IPS-11a (cell line): Measurements from ENCODE around the gene MAGEA2.
"Not testable (repeated sequence)": the region's sequence is repeated elsewhere in the genome, so short reads cannot be mapped to it uniquely, and the experiment has no call there.

Source experiments
- H3K4me3 ChIP-seq: one replicate; pipeline ENCODE4 v1.5.1; 2013; ENCODE audit warnings: low read depth, low read length, control low read depth

MAGEA2 gene

GRCh38 chrX:152753686-152754650, at the start of gene MAGEA2:
MAGEA2 (minus strand) TSS chrX:152753842; CDS start chrX:152751363, 2,479 bp downstream.
- not testable (repeated sequence) for H3K4me3 ChIP-seq

DNA sequence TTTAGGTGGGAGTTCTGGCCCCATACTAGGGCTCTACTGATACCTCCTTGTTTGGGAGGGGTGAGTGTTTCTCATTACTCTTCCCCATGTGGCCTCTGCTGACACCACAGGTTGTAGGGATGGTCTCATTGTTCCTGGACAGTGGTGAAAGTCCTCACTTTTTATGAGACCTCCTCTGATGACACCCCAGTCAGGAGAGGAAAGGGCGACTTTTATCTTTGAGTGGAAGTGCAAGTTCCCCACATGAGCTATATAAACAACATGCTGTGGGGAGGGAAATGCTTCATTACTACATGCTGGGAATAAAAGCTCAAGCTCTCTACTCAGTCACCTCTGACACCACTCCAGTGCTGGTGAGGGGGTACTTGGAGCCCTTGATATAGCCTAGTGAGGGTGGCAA, 45.3 kb upstream of the MAGEA2 start:
- H3K4me3 ChIP-seq, result no peak overlapping the region

DNA sequence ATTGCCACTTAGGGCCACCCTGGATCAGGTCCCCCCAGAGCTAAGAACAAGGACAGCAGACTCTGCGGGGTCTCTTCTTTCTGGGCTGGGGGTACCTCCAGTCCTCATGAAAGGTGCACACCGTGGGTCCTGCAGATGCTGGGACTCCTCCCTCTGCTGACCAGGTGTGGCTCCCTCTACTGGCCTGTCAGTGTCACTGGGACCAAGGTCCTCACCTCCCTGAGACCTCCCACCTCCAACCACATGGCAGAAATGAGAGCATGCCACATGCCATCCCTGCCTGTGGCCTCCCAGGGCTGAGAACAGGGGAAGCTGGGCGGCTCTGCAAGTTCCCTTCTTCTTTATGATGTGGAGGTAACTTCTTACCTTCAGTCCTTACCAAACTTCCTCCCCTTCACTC, 33.4 kb upstream of the MAGEA2 start:
- not testable (repeated sequence) for H3K4me3 ChIP-seq

- H3K4me3 ChIP-seq, result not testable (repeated sequence)
Measured at GRCh38 chrX:152769549-152770289, 16.1 kb upstream of the MAGEA2 start, which contains the start of gene MAGEA6. MAGEA6 (minus strand) TSS chrX:152769689; CDS start chrX:152767650, 2,039 bp downstream.

DNA sequence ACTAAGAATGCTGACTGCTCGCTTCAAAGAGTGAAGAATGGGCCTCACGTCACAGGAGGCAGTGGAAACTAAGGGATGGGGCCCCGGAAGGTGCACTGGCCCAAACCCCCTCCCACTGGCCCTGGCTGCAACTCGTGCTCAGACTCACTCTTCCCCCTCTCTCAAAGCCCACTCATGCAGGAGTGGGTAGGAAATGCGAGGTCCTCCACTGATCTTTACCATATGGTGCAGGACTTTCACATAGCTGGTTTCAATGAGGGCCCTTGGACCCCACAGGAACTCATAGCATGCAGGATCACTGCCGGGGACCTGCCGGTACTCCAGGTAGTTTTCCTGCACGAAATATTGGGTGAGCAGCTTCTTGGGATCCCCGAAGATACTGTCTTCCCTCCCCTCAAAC, 12.9 kb upstream of the MAGEA2 start:
- not testable (repeated sequence) for H3K4me3 ChIP-seq

DNA sequence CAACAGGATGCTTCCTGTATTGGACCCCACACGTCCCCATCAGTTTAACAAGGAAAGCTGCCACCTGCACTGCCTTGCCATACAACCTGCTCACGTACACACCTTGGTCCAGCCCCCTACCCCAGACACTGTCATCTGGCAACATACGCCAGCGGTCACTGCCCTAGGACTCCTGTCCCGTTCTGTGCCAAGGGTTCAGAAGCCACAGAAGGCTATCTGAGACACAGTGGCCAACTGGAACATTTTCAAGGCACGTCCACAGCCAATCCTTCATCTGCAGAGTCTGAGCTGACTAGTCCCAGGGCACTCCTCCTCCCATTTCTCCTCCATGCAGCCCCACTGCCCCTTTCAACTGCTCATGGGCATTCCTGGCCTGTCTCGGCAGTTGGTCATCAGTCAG, 7.9 kb upstream of the MAGEA2 start:
- not testable (repeated sequence) for H3K4me3 ChIP-seq

DNA sequence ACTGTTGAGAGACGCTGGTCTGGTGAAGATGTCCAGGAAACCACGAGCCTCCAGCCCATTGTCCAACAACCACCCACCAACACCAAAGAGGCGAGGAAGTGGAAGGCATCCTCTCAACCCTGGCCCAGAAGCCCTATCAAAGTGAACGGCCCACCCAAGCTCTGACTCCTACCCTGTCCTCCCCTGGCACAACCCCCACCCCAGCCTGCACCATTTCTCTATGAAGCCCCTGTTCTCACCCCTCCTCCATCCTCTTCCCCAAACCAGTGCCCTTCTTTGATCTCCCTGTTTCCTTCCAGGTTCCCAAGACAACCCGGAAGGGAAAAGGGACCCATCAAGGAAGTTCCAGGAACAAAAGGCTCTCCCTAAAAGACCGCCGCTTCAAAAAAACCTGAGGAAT, 5.9 kb upstream of the MAGEA2 start:
- H3K4me3 ChIP-seq, result not testable (repeated sequence)

- H3K4me3 ChIP-seq, result not testable (repeated sequence)
Measured at GRCh38 chrX:152758918-152759317, 5.3 kb upstream of the MAGEA2 start, which contains the start of gene CSAG3. CSAG3 (plus strand) TSS chrX:152759218.

GRCh38 chrX:152754871-152755270, 1.2 kb upstream of the MAGEA2 start:
- H3K4me3 ChIP-seq, result not testable (repeated sequence)

DNA sequence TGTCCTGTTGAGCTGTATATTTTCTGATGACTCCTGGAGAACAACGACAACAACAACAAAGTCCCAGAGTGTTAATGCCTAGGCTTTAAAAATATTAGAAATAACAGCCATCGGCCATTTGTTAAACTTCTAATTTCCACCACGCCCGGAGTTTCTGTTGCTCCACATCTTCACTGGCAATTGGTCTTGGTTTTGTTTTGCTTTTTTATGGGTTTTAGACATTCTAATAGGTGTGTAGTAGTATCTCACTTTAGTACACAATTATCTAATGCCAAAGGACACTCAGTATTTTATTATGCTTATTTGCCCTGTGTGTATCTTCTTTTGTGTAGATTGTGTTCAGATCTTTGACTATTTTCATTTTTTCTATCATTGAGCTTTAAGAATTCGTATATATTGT, 15.1 kb downstream of the MAGEA2 start:
- H3K4me3 ChIP-seq, result no peak overlapping the region

- H3K4me3 ChIP-seq, result not testable (repeated sequence)
Measured at GRCh38 chrX:152736528-152736927, 17.1 kb downstream of the MAGEA2 start.

DNA sequence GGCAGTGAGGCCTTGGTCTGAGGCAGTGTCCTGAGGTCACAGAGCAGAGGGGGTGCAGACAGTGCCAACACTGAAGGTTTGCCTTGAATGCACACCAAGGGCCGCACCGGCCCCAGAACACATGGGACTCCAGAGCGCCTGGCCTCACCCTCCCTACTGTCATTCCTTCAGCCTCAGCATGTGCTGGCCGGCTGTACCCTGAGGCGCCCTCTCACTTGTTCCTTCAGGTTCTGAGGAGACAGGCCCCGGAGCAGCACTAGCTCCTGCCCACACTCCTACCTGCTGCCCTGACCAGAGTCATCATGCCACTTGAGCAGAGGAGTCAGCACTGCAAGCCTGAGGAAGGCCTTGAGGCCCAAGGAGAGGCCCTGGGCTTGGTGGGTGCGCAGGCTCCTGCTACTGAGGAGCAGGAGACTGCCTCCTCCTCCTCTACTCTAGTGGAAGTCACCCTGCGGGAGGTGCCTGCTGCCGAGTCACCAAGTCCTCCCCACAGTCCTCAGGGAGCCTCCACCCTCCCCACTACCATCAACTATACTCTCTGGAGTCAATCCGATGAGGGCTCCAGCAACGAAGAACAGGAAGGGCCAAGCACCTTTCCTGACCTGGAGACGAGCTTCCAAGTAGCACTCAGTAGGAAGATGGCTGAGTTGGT, 17.7 kb downstream of the MAGEA2 start:
- no peak overlapping the region for H3K4me3 ChIP-seq

- no peak overlapping the region for H3K4me3 ChIP-seq
Measured at GRCh38 chrX:152735101-152735500, 18.5 kb downstream of the MAGEA2 start.

- H3K4me3 ChIP-seq, result not testable (repeated sequence)
Measured at GRCh38 chrX:152734143-152734858, 19.3 kb downstream of the MAGEA2 start.

DNA sequence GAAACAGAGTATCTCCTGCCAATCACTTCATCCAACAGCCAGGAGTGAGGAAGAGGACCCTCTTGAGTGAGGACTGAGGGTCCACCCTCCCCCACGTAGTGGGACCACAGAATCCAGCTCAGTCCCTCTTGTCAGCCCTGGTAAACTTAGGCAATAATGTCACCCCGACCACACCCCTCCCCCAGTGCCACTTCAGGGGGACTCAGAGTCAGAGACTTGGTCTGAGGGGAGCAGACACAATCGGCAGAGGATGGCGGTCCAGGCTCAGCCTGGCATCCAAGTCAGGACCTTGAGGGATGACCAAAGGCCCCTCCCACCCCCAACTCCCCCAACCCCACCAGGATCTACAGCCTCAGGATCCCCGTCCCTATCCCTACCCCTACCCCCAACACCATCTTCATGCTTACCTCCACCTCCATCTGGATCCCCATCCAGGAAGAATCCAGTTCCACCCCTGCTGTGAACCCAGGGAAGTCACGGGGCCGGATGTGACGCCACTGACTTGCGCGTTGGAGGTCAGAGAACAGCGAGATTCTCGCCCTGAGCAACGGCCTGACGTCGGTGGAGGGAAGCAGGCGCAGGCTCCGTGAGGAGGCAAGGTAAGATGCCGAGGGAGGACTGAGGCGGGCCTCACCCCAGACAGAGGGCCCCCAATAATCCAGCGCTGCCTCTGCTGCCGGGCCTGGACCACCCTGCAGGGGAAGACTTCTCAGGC, 20.2 kb downstream of the MAGEA2 start, which contains the start of the genes CSAG1 and MAGEA12:
CSAG1 (minus strand) TSS at position 461 of the 715 bp plus-strand sequence. CDS start 1,261 bp downstream, outside the sequence.
MAGEA12 (plus strand) TSS at position 497 of the 715 bp plus-strand sequence. CDS start 2,405 bp downstream, outside the sequence.
- H3K4me3 ChIP-seq, result no peak within 1 kb of the TSS

DNA sequence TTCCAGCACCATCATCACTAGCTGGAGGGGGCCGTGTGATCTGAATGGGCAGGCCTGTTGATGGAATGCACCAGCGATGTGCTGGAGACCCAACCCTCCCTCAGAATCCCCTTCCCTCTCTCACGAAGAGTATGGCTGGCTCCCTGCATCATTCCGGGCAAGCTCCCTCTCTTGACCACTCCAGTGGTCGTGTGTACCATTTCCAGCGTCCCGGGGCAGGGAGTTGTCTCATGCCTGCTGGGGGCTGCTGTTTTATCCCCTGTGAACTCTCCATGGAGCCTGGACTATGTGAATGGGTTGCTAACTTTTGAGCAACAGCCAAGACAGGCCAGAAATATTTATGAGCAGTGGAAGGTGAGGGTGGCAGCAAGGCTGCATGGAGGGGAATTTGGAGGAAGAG, 28.2 kb downstream of the MAGEA2 start:
- H3K4me3 ChIP-seq, result no peak overlapping the region

DNA sequence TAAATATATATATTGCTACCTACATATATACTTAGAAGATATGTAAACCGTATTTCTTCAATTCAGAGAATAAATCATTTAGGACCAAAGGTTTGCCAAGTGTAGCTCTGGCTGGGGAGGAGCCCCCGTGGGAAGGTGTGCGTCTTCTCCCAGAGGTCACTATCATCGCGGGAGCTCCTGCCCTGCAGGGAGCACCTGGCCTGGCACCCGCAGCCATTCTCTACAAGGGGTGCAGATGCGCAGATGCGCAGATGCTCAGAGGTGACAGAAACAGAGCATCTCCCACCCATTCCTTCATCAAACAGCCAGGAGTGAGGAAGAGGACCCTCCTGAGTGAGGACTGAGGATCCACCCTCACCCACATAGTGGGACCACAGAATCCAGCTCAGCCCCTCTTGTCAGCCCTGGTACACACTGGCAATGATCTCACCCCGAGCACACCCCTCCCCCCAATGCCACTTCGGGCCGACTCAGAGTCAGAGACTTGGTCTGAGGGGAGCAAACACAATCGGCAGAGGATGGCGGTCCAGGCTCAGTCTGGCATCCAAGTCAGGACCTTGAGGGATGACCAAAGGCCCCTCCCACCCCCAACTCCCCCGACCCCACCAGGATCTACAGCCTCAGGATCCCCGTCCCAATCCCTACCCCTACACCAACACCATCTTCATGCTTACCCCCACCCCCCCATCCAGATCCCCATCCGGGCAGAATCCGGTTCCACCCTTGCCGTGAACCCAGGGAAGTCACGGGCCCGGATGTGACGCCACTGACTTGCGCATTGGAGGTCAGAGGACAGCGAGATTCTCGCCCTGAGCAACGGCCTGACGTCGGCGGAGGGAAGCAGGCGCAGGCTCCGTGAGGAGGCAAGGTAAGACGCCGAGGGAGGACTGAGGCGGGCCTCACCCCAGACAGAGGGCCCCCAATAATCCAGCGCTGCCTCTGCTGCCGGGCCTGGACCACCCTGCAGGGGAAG, 39.5 kb downstream of the MAGEA2 start, which contains the start of gene MAGEA2B:
MAGEA2B (plus strand) TSS at position 814 of the 973 bp plus-strand sequence. CDS start 2,479 bp downstream, outside the sequence.
- H3K4me3 ChIP-seq, result not testable (repeated sequence)

GRCh38 chrX:152713195-152713594, 40.4 kb downstream of the MAGEA2 start:
- H3K4me3 ChIP-seq, result not testable (repeated sequence)
